GM19240 (cell line): Measurements from ENCODE around the gene SGK1.

ENCODE experiments used
- DNase-seq: peaks from one replicate; pipeline ENCODE4 v3.0.0; 2011; ENCODE audit warnings: low spot score; ENCODE audit not compliant: insufficient read length

The SGK1 gene

DNA sequence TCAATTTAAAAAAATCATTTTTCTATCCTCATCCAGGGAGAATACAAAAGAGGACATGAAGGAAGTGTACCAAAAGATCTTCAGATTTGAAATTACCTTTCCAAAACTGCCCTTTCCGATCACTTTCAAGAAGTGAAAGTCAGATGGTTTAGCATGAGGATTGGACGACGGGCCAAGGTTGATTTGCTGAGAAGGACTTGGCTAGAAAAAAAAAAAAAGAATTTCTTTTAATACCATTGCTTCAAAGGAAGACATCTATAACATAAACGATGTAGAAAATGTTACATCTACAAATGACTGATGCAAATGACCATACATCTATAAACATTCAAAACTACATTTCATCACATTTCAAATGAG lies 144.6 kb downstream of the SGK1 start:
- DNase-seq, result no peak

DNA sequence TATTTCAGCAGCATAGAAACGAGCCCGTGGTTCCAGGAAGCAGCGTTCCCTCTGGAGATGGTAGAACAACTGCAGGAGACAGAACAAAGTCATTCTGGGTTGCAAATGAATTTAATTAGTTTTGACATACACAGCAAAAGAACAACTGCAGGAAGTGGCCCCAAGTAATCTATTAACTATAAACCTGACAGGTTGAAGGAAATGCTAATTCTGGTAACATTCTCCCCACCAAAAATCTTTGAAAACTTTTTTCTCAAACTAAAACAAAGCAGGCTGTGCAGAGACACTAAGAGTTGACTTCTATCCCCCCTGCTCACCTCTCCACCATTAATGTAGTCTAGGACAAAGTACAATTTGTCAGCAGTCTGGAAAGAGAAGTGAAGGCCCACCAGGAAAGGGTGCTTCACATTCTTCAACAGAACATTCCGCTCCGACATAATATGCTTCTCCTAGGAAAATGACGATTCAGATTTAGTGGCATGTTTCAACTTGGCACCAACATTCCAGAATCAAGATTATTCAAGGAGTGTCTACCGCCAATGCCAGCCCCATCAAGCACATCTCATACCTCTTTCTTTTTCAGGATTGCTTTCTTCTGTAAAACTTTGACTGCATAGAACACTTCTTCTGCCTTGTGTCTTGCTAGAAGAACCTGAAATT lies 145.1 kb downstream of the SGK1 start:
- DNase-seq, result no peak

DNA sequence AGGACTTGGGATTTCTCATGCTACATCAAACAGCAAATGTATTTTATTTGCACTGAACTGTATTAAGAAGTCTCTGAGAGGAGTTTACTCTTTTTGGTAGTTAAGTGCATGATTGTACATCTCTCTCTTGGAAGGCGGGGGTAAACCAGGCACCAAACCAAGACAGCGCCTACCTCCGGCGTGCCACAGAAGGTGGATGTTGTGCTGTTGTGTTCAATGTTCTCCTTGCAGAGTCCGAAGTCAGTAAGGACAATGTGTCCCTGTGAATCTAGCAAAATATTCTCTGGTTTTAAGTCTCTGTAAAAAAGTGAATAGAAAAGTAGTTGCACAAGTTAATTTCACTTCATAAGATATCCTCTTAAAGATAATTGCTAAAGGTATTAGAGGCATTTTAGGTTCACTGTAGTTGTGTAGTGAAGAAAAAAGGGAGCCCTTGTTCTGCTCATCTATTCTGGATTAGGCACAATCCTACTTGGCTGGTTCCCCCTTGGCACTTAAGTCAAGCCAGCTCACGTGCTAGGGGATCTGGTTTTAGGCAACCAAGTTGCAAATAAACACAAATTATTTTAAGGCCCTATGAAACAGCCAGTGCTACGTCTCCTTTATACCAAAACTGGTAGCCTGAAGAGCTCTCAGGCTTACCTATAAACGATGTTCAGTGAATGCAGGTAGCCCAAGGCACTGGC lies 145.7 kb downstream of the SGK1 start:
- no peak for DNase-seq

DNA sequence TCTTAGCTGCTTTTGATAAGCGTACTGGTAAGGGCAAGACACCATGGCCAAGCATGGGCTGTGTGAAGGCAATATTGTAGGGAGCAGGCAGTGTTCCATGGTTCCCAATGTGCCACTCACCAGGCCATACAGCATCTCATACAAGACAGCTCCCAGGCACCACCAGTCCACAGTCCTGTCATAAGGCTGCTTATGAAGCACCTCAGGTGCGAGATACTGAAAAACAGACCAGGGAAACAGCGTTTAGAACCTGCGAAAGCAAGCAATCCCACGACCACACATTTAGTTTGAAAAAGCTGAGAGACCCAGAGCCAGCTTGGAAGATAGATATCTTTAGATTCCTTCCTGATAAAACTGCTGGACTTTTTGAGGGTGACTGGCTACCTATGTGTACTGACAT lies 146.4 kb downstream of the SGK1 start:
- no peak for DNase-seq

DNA sequence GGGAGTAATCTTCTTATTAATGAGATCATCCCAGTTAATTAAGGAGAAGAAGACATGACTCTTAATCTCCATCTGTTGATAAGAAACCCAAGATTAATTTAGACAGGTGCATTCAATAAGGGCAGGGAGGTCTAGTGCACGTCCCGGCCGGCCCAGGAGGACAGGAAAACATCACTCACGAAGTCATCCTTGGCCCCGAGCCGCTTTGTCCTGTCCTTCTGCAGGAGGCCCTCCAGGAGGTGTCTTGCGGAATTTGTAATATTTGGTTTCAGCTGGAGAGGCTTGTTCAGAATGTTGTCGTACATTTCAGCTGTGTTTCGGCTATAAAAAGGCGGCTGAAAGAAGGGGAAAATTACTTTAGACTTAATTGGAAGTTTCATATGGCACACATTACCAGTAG lies 147.1 kb downstream of the SGK1 start:
- DNase-seq, result no peak

DNA sequence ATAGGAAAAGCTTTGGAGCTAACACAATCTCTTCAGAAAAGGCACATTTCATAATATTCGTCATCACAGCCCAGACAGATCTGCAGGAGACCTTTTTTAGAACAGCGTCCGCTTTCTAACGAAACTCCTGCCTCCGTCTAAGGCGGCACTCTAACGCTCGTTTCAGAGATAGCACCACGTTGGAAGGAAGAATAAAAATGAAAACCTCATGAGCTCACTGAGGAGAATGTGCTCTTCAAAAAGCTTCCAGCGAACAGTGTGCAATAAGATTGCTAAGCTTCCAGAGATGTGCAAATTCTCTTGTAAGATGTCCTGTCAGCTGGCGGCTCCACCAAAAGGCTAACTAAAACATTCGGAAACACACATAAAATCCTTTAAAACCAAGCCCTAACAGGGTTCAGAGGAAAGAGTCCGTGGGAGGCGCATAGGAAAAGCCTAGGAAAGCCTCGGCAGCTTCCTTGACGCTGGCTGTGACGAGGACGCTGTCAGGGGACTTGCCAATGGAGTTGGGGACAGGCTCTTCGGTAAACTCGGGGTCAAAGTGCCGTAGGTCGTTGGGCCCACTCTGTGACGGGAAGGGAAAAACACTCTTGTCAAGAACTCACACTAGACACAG lies 147.9 kb downstream of the SGK1 start:
- DNase-seq, result no peak

DNA sequence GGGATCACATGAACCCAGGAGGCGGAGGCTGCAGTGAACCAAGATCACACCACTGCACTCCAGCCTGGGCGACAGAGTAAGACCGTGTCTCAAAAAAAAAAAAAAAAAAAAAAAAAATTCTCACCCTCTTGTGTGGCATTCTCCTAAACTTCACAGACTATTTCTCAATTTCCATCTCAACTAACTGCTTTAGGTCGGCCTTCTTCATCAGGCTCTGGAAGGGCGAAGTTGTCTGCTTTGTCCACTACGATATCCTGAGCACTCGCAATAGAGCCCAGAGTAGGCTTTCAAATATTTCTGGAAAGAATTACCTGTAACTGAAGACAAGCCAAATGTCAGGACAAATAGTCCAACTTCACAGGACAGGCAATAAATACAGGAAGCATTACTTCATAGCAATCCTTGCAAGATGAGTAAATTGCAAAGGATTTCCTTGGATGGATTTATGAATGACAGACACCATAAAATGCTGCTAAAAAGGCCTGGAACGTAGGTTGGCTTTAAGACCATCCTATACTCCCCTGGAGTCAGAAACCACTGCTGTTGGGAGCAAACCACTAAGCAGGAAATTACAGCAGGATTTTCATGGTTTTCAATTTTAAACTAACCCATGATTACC lies 149.2 kb downstream of the SGK1 start:
- DNase-seq, result no peak

DNA sequence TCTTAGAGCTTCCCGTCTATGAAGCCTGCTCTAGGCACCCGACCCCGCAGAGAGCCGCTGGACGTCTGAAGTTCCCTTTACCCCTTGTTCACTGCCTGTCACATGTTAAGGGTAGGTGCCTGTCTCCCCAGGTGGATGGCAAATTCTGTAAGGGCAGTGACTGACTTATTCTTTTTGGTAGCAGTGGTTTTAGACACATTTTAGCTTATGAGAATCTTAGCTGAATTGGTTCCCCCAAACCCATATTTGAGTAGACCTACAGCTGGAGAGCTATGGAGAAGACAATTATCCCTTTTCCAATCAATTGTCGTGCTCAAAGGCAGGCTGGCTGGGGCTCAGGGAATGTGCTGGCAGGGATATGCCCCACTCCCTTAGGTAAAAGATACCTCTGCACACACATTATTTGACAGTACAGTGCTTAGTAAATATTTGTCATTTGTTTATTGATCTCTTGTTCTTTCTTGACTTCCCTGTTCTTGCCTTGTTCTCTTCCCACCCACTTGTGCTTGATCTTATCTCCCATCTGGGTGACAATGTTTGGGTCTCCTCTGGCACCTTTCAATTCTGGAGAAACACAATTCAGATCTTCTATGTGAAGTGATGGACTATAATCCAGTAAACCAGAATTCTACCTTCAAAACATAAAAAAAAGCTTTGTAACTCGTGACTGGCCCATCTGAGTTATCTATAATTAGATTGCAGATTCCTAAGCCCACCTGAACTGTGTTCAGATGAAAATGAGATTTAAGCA lies 151.2 kb downstream of the SGK1 start:
- DNase-seq, result no peak

DNA sequence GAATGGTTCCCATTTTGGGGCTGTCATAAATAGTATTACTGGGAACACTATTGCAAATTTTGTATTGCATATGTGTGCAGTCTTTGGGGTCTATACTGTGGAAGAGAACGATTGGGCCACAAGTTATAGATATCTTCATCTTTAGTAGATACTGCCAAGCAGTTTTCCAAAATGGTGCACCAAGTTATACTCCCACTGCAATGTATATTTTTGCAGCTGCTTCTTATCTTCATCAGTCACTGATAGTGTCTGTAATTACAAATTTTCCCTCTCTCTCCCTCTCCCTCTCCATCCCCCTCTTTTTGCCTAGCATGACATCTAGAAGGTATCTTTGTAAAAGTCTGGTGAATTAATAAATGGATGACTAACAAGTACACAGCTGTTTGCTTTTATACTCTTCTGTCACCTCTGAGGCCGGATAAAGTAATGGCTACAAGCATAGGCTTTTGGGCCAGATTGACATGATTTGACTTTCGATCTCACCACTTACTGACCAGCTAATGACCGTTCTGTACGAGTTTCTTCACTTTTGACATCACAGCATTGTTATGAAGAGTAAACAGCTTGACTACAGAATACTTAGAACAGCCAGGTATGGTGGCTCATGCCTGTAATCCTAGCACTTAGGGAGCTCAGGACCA lies 152.2 kb downstream of the SGK1 start:
- no peak for DNase-seq

DNA sequence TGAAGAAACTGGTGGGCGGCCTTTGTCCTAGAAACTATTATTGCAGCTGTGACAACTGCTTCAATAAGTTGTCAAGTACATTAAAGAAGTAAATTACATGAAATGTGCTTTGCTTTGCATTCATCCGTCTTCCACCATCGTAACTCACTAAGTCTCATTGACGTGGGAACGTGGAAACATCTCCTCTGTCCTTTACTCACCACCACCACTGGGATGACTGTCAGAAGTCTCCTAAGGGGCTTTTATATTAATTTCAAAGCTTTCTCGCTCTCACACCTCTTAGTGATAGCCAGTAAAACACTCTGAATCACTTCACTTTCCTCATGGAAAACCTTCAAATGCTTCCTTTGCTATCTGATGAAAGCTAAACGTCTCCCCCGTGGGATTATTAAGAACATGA lies 153.6 kb downstream of the SGK1 start:
- no peak for DNase-seq

DNA sequence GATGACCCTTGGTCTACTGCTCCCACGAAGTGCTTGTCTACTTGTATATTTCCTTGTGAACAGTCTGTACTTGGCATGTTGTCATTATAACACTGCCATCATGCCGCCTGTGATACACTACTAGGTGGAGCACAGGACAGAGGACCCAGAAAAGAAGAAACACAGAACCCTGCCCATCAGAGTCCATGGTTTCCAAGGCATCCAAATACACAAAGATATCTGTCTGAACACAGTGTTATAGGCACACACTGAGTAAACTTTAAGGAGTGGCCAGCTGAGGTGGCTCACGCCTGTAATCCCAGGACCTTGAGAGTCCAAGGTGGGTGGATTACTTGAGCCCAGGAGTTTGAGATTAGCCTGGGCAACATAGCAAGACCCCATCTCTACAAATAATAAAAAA lies 155.0 kb downstream of the SGK1 start:
- DNase-seq, result no peak

DNA sequence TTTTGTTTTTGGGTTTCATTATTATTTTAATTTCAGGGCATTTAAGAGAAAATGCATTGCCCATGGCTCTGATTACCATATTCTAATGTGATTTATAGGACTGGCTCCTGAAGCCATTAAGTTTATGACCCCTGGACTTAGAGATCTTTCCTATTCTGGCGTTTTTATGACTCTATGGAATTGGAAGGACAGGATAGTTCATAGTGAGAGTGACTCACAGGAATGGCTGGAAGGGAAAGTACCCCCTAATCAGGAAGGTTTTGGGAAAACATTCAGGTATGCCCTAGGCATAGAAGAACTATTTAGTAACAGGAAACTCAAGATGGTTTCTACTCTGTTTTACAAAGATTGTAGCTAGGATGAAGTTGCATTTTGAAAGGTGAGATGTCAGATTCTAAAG lies 156.9 kb downstream of the SGK1 start:
- DNase-seq, result no peak

DNA sequence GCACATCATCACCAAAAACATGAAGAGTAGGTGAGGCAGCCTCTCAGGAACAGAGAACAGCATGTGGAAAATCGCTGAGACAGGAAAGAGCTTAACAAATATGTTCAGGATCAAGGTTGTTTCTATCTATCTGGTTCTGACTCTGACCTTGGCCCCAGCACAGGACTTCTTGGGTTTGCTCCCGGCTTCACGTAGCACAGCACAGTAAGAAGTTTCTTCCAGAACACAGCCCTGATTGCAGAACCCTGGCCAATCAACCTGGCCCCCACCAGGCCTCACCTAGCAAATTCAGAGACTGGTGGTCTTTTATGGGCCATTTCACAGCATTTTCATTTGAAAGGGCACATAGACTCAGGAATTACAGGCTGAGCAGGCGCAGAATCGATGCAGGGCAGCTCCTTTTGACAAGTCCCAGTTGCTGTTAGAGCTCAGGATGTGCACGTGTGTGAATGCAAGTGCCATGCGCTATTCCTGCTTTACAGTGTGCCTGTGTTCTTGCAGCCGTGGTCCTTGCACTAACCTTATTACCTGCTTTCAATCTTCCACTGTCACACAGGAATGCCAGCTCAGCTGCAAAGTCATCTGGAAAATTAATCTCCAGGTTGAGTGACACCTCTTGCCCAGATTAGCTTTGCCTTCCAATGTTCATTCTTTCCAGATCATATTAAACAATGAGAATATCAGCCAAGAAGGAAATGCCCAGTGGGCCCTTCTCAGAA lies 165.0 kb downstream of the SGK1 start:
- DNase-seq, result no peak

DNA sequence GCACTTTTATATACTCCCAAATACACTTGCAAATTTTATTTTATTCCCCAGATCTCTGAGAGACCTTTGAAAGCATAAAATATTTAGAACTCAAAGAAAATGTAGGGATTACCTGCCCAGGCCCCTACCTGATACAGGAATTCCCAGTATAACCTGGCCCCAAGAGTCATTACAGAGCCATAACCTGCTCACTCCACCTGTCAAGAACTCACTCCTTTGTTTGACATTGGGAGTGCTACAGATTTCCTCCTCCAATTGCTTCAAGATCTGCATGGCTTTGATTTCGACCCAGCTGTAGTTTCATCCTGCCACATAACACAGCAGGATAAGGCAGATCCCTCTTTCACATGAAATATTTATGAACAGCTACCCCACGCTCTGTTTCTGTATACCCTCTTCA lies 169.3 kb downstream of the SGK1 start:
- DNase-seq, result no peak

DNA sequence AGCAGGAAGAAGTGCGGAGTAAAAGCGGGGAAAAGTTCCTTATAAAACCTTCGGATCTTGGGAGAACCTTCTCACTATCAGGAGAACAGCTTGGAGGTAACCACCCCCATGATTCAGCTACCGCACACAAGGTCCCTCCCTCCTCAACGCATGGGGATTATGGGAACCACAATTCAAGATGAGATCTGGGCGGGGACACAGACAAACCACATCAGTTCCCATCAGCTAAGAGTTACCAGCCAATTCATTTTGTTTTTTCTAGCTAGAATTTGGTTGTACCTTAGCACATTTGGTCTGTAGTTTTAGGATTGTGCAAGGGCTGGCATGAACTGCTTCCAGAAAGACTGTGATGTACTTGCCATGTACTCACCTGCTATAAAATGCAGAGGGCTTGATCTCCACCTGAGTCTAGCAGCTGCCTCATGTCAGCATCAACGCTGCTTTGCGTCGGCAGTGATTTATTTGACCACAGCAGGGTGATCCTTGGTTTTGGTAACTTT lies 170.8 kb downstream of the SGK1 start:
- DNase-seq, result no peak

DNA sequence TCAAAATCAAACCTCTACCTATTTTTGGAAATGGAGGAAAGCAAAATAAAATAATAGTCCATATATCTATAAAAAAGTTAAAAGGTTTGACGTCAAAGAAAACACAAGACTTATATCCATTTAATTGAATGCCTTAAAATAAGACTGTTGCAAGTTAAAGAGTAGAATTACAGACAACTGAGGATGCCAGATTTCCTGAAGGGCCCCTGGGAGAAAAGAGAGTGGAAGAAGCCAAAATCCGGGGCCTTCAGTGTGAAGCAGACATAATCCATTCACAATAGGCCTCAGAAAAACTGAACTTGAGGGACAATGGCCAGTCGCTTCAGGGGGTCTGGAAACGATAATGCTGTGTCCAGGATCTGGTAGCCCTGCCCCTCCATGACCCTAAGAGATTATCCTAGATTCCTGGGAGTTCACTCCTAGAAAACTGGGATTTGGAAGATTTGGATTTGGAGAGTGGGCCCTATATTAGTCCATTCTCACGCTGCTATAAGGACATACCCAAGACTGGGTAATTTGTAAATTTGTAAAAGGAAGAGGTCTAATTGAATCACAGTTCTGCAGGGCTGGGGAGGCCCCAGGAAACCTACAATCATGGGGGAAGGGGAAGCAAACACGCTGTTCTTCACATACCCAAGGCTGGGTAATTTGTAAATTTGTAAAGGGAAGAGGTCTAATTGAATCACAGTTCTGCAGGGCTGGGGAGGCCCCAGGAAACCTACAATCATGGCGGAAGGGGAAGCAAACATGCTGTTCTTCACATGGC lies 171.5 kb downstream of the SGK1 start:
- no peak for DNase-seq

DNA sequence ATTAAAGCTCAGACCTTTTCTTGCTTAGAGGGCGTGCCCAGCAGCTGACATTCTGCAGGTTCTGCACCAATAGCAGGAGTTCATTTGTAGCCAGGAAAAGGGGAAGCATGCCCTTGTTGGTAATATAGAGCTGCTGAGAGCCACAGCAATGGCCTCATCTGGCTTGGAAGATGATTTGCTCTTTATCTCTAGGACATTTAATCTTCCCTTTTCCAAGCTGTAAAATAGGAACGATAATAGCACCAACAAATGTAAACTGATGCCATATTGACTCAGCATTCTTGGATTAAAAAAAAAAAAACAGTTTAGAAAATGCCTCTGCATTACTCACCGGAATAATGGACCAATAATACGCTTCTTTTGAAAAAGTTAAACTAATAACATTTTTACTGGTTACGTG lies 172.1 kb downstream of the SGK1 start:
- no peak for DNase-seq

DNA sequence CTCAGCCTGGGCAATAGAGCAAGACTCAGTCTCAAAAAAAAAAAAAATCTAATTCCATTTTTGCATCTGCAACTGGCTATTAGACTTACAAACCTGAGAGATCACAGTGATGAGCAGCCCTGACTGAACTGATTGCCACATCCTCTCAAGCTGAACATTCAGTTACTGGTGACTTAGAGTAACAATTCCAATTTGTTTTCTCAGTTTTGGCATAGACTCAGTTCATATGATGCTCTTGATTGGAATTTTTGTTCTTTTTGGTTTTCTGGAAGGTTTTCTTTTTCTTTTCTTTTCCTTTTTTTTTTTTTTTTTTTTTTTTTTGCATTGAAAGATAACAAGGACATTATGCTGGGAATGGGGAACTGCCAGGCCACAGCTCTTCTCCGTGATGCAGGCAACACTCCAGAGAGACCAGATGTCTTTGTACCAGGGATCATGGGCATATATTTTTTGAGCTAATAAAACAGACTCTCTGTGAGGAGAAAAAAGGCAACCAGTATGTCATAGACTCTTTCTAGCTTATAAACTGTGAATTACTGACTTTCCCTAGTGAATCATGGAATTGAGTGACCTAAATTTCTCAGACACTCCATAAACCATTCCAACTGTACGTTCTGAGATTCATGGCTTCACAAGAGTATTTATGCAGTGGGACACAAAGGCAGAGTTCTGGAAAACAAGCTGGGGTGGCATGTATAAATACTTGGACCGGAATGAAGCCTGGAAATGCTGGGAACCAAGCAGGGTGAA lies 179.5 kb downstream of the SGK1 start:
- DNase-seq, result no peak

DNA sequence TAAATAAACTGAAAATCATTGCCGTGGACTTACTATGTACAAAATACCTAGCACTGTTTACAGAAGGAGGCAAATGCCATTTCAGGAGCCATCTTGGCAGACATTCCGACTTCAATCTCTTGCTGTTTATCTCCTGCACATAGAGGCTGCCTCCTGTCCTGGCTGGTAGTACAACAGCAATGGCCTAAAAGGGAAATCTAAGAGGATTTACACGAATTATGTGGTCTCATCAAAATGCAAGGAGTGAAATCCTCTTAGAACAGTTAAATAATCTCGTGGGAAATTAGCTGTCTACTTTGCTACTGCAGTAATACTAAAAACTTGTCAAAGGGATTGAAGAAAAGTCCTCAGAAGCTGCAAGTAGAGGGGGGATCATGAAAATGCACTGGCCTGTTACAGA lies 183.3 kb downstream of the SGK1 start:
- no peak for DNase-seq
